HCEC 1CT (cell line): ENCODE data around the gene GOLGA8Q.
"Not testable (repeated sequence)": the region's sequence is repeated elsewhere in the genome, so short reads cannot be mapped to it uniquely, and the experiment has no call there.

Source experiments
- DNase-seq: peaks from one replicate; pipeline ENCODE4 v3.0.0-alpha.2; 2017

Gene GOLGA8Q, protein sequence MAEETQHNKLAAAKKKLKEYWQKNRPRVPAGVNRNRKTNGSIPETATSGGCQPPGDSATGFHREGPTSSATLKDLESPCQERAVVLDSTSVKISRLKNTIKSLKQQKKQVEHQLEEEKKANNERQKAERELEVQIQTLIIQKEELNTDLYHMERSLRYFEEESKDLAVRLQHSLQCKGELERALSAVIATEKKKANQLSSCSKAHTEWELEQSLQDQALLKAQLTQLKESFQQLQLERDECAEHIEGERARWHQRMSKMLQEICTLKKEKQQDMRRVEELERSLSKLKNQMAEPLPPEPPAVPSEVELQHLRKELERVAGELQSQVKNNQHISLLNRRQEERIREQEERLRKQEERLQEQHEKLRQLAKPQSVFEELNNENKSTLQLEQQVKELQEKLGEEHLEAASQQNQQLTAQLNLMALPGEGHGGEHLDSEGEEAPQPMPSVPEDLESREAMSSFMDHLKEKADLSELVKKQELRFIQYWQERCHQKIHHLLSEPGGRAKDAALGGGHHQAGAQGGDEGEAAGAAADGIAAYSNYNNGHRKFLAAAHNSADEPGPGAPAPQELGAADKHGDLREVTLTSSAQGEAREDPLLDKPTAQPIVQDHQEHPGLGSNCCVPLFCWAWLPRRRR

GRCh38 chr15:30551750-30552149 lies at the start of gene GOLGA8Q:
TSS of gene GOLGA8Q (plus strand) at chr15:30552050. CDS start at chr15:30552078, 28 bp downstream.
- not testable (repeated sequence) for DNase-seq

- not testable (repeated sequence) for DNase-seq
Measured at GRCh38 chr15:30502904-30503781, 48.7 kb upstream of the GOLGA8Q start.

DNA sequence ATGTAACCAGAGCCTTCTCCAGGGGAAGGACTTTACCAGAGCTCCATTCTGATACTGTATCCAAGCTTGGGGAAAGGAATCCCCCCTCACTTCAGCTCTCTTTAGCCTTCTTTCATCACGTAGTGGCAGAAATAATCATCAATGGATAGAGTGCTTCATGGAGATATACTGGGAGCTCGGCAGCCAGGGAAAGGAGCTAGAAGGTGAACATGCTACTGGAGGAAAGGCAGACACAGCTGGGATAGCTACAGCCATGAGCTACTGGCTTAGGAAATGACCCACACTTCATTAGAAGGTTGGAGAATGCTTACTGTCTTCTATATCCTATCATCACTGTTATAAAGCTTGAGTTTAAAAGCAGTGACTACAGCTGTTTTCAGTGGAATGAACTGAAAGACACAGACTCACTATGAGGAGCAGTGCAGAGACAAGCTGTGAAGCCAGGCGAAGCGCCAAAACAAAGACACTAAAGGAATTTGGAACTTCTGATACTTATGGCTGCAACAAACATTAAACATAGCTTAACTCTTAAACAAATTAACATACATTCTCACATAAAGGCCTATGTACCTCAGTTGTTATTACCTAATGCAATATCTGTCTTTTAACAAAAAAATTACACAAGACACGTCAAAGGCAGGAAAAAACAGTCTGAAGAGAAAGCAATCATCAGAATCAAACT lies 47.5 kb upstream of the GOLGA8Q start:
- DNase-seq, result not testable (repeated sequence)

DNA sequence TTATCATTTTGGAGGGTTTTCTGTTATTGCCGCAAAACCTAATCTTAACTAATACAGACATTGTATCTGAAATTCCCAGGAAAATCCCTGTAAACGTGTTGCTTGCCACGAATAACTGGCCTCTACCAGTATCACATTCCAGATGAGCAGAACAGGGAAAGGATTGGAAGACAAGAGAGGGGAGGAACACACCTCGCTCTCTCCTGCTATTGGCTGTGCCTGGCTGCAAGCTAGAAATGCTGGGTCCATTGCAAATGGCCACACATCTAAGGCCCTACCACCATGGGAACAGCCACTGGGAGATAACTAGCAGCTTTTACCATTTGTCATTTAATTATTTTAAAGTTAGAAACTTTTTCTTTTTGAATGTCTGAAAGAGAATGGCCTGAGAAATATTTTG lies 37.3 kb upstream of the GOLGA8Q start:
- not testable (repeated sequence) for DNase-seq

DNA sequence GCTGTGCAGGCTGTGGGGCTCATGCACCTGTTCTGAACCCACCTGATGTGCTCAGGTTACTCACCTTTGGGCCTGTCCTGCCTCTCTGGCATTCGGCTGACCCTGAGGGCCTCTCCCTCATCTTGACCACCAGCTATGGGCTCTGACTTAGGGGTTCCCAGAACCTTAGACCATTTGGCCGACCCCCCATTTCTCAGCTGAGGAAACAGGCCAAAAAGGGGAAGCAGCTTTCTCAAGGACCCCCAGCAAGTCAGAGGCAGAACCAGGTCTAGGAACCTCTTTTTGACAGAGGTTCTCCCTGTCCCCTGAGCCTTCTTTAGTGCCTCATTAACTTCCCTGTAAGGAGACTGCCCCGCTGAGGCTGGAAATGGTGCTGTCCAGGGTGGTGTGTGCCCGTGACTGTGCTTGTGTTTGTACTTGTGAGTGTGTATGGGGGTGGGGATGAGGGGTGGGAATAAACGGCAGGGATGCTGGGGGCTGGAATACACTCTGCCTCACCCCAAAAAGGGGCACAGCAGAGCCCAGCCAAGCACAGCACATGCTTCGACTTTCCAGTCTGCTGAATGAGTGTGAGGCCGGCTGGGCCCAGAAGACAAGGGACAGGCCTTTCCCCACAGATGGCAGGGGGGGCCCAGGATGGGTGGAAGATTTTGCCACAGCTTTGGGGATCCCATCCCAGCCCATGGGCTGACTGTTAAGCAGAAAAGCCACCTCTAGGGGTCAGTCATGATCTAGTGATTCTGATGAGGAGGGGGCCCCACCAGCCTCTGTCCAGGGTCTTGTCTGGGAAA lies 28.2 kb upstream of the GOLGA8Q start:
- not testable (repeated sequence) for DNase-seq

GRCh38 chr15:30525912-30526311 lies 25.9 kb upstream of the GOLGA8Q start:
- DNase-seq, result not testable (repeated sequence)

- not testable (repeated sequence) for DNase-seq
Measured at GRCh38 chr15:30529049-30529448, 22.8 kb upstream of the GOLGA8Q start.

GRCh38 chr15:30566949-30567348 lies 15.1 kb downstream of the GOLGA8Q start:
- DNase-seq, result not testable (repeated sequence)

DNA sequence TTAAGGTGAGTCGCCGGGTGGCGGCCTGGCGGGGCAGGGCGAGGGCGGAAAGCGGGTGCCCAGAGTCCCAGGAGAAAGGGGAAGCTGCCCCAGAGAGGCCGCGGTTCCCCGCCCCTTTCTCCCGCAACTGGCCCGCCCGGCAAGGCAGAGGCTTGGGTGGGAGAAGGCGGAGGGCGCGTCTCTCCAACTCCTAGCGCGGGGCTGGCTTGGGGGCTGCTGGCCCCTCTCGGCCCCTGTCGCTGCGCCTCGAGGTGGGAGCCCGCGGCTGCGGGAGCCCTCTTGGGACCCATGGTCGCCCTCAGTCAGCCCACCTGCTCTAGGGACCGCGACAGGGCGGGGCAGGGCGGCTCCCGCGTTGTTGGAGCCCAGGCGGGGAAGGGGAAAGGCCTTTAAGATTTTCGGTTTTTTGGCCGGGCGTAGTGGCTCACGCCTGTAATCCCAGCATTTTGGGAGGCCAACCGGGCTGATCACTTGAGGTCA lies 21.2 kb downstream of the GOLGA8Q start:
- not testable (repeated sequence) for DNase-seq

DNA sequence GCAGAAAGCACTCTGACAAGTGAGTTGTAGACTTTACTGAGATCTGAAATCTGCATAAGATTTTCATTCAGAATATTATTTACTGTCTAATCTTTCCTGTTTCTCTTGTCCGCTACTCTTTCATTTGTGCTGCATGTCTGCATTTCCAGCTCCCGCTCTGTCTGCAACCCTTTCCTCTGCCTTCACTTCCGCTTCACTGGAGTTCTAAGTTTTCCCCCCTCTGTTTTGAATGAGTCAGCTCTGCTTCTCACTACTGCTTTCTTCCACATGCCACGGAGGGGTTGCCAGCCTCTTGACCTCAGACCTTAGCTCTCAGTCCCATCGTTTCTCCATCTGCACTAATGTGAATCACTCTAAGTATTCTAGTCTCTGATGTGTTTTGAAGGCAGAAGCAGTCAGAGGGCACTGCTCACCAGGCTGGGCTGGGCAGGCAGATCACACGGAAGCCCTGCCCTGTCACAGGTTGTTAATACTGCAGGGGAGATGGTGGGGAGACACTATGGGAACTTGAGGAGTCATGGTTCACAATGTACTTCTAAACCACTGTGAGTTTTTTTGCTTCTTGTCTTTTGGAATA lies 27.6 kb downstream of the GOLGA8Q start:
- not testable (repeated sequence) for DNase-seq

DNA sequence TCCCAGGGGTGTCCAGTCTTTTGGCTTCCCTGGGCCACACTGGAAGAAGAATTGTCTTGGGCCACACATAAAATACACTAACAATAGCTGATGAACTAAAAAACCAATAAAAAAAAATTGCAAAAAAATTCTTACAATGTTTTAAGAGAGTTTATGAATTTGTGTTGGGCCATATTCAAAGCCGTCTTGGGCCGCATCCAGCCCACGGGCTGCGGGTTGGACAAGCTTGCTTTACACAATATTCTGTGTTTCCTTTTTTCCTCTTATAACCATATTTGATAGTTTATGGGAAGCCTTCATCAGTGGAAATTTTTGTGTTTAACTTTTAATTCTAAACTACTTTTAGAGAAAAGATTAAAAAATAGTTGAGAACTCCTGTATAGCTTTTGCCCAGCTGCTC lies 28.9 kb downstream of the GOLGA8Q start:
- not testable (repeated sequence) for DNase-seq

- not testable (repeated sequence) for DNase-seq
Measured at GRCh38 chr15:30598953-30599352, 47.1 kb downstream of the GOLGA8Q start.

- DNase-seq, result not testable (repeated sequence)
Measured at GRCh38 chr15:30603796-30604195, 51.9 kb downstream of the GOLGA8Q start, which contains the start of gene GOLGA8H. TSS of gene GOLGA8H (plus strand) at chr15:30604028. CDS start at chr15:30604126, 98 bp downstream.
